ENCODE measurements around the gene TIAM2. TPM values are rescaled to one million over a fixed set of nuclear protein-coding genes. Genes with fewer than 3 reads are reported as not detected.
A peak's percentile ranks its signal among the peaks of the same experiment; 100 is the strongest.

Gene TIAM2
- total and polyA plus RNA-seq, 8 donors = 2.0 to 9.2 (median 3.4) TPM

DNA sequence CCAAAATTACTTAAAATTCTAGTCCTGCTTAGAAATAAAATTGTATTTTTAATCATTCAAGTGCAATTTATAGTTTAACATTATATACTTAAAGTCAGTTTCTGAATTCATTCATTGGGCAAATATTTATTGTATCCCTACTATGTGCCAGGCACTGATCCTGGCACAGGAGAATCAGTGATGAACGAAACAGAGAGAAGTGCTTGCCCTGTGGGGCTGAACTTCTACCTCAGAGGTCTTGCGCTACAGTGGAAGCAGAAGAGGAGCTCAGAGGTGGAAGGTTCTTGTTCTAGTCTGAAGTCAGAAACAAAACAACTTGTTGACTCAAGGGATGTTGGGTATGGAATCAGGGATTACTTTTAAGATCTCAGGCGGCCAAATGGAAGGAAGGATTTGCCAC is 274.6 kb downstream of the TIAM2 start:
- FAIRE-seq = no peak
- no peak for TF ChIP-seq CTCF (IDR thresholded peaks at IDR 0.05)
- Histone ChIP-seq H3K9me3 (no peaks in the 10 kb centered on the region), H3K27me3 (no peaks in the 10 kb centered on the region), H3K27ac (no peak overlapping the region), H3K36me3 (no peaks in the 10 kb centered on the region), H3K4me3 (no peak overlapping the region), H3K4me1 (peaks cover 0 to 3% (median 0%) of the 10 kb centered on the region in 3 donors)
- no peak for DNase-seq
- no peak for ATAC-seq
- WGBS, 2 donors = 65 to 80% methylated on average over 3 of the region's 3 CpGs
- intact Hi-C loops (cut with DNase I) = no loop called here

DNA sequence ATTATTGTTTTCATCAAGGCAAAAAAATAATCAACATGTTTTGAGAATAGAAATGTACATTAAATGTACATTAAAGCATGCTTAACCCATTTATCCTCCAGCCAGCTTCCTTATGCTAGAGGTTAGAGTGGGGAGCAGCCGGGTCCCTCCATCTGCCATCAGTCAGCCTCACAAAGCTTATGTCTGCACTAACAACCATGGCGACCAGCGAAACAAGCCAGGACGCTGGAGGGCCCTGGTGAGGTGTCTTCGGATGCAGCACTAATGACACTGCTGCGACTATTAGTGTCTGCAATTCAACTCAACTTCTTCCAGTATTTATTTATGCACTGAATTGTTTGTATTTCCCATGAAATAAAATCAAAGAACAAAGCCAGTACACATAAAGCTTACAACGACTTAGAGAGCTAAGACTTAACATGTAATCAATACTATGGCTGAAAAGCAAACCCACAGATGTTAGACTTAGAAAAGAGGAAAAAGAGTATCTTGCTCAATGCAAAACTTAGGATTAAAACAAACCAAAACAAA is 275.5 kb downstream of the TIAM2 start:
- no peak for DNase-seq
- Histone ChIP-seq H3K36me3 (no peaks in the 10 kb centered on the region), H3K4me3 (no peak overlapping the region), H3K27me3 (no peaks in the 10 kb centered on the region), H3K4me1 (peaks cover 0 to 3% (median 0%) of the 10 kb centered on the region in 3 donors), H3K9me3 (no peaks in the 10 kb centered on the region), H3K27ac (no peak overlapping the region)
- TF ChIP-seq CTCF (IDR thresholded peaks at IDR 0.05) = no peak
- intact Hi-C loops (cut with DNase I) = no loop called here
- WGBS, 2 donors = 77 to 78% methylated on average over 7 of the region's 7 CpGs
- FAIRE-seq = no peak
- ATAC-seq = no peak

- H3K27me3 ChIP-seq = no peaks in the 10 kb centered on the region
- FAIRE-seq = peak; percentile 53
- peaks cover 0 to 3% (median 0%) of the 10 kb centered on the region in 3 donors for H3K4me1 ChIP-seq
- no peak for ATAC-seq
- intact Hi-C loops (cut with DNase I) = no loop called here
- no peaks in the 10 kb centered on the region for H3K9me3 ChIP-seq
- no peaks in the 10 kb centered on the region for H3K36me3 ChIP-seq
- H3K4me3 ChIP-seq = no peak overlapping the region
- no peak for DNase-seq
- TF ChIP-seq CTCF (IDR thresholded peaks at IDR 0.05) = no peak
- H3K27ac ChIP-seq = no peak overlapping the region
Observed at GRCh38 chr6:155271145-155271544, 276.0 kb downstream of the TIAM2 start.

DNA sequence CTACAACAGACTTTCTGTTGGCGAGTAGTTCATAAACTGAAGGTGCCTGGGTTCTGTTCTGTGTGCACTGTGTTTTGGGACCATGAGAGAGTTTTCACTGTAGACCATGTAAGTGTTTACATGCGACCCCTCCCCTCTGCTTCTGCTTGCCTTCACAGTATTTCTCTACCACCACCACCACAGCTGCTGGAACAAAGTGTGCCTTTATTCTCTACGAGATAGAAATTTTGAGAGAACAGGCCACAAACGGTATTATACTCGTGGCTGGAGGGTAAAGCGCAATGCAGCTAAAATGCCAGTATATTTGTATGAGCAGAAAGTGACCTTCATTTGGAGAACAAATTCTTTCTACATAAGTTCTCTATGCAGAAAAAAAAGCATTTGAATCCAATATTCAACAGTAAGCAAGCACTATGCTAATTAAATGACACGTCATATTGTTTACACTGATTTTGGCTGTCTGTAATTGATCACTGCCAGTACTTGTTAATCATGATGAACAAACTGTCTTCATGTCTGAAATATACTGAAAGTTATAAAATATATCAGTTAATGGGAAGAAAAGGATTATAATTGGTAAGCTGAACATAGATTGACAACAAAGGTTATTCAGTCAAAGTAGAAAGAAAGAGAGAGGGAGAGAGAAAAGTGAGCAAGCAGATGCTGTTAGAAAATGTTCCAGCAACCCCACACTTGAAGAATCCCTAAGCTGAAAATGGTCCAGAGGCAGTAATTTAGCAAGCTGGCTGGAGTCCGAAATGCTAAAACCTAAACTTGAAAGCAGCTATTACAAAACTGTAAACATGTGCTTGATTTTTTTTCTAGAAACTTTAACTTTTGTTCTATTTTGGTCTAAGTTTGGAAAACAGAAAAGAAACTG is 277.5 kb downstream of the TIAM2 start:
- H3K4me3 ChIP-seq = no peak overlapping the region
- H3K27ac ChIP-seq = no peak overlapping the region
- no peaks in the 10 kb centered on the region for H3K9me3 ChIP-seq
- no peak for ATAC-seq
- 86 to 87% methylated on average over 8 of the region's 8 CpGs for WGBS, 2 donors
- H3K36me3 ChIP-seq = no peaks in the 10 kb centered on the region
- DNase-seq = no peak
- no peaks in the 10 kb centered on the region for H3K27me3 ChIP-seq
- intact Hi-C loops (cut with DNase I) = no loop called here
- peak; percentile 5 for FAIRE-seq
- TF ChIP-seq CTCF (IDR thresholded peaks at IDR 0.05) = no peak
- peaks cover 0 to 3% (median 0%) of the 10 kb centered on the region in 3 donors for H3K4me1 ChIP-seq

DNA sequence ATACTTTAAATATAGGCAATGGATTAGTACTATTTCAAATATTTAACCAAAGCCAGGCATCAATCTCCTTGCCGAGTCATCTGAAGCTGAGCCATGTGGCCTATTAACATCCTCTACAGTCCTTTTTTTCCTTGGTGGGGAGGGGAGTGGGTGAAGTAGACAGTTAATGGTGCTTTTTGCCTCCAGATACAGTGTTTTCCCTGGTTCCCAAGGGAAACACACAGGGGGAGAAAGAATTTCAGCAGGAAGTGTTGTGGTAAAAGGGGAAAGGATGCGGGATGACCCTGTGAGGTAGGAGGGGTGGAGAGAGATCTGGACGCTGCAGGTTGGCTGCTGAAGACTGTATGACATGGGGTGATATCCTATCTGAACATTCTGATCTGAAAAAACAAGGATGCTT is 278.3 kb downstream of the TIAM2 start:
- FAIRE-seq (no peak), DNase-seq (no peak), ATAC-seq (peak in 3 of 4 donors; percentile 14 to 66 (median 61))
- no peak overlapping the region for H3K4me3 ChIP-seq
- H3K4me1 ChIP-seq = peaks cover 0 to 3% (median 0%) of the 10 kb centered on the region in 3 donors
- no peak for TF ChIP-seq CTCF (IDR thresholded peaks at IDR 0.05)
- H3K36me3 ChIP-seq = no peaks in the 10 kb centered on the region
- H3K27me3 ChIP-seq = no peaks in the 10 kb centered on the region
- no peaks in the 10 kb centered on the region for H3K9me3 ChIP-seq
- WGBS, 2 donors = 60% methylated on average over 3 of the region's 3 CpGs
- no peak overlapping the region for H3K27ac ChIP-seq
- intact Hi-C loops (cut with DNase I) = no loop called here

All from pancreas (tissue), 10 donors.